Measurements from ENCODE around the gene SIPA1L3.
"Not testable (repeated sequence)": the region's sequence is repeated elsewhere in the genome, so short reads cannot be mapped to it uniquely, and the experiment has no call there.

SIPA1L3 gene

DNA sequence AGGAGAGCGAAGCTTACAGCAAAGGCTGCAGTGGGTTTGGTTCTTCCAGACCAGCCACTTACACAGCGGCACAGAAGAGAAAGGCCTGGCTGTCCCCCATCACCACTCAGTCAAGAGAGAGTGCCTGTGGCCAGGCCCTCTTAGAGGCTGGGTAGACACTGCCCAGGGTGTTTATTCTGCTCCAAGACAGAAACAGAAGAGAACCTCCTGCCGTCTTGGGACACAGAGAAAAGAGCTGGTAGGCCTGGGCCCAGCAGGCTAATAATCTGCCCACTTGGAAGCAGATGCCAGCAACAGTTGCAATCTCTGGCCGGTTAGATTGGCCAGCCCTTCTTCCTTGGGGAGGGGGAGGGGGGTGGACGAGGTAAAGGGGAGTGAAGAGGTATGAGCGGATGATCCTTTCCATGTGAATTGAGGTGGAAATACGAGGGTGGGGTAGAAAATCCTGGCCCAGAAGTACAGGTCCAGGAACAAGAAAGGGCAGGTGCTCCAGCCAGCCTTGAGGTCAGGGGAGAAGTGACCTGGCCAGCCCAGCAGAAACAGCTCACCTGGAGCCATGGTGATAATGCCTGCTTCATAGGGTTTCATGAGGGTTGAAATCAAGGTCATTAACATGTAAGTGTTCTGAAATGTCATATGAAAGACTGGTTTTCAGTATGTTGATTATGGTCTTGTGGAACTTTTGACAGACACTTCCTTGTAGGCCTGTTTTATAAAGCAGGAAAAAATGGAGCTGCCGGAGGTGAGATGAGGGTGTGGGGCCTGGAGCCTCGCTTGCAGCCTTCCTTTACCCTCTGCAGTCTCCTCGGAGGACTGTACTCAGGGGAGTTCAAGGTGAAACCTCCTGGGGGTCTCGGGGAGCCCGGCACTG lies 116.9 kb downstream of the SIPA1L3 start:
- no peak overlapping the region for H3K9ac ChIP-seq
- TF ChIP-seq, protein P1, sequence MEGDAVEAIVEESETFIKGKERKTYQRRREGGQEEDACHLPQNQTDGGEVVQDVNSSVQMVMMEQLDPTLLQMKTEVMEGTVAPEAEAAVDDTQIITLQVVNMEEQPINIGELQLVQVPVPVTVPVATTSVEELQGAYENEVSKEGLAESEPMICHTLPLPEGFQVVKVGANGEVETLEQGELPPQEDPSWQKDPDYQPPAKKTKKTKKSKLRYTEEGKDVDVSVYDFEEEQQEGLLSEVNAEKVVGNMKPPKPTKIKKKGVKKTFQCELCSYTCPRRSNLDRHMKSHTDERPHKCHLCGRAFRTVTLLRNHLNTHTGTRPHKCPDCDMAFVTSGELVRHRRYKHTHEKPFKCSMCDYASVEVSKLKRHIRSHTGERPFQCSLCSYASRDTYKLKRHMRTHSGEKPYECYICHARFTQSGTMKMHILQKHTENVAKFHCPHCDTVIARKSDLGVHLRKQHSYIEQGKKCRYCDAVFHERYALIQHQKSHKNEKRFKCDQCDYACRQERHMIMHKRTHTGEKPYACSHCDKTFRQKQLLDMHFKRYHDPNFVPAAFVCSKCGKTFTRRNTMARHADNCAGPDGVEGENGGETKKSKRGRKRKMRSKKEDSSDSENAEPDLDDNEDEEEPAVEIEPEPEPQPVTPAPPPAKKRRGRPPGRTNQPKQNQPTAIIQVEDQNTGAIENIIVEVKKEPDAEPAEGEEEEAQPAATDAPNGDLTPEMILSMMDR (conservative IDR thresholded peaks at IDR 0.05; ENCODE audit: low read depth, low read length): no peak
- H4K20me1 ChIP-seq (ENCODE audit: insufficient read depth): no peaks in the 10 kb centered on the region
- no peak overlapping the region for H3K4me3 ChIP-seq (IDR thresholded peaks at IDR 0.05; ENCODE audit: insufficient read depth, low read depth, low read length)
- no peaks in the 10 kb centered on the region for H3K36me3 ChIP-seq (ENCODE audit: insufficient read depth)
- H3K4me1 ChIP-seq (ENCODE audit: low read depth, poor library complexity, severe bottlenecking): no peaks in the 10 kb centered on the region
- no peaks in the 10 kb centered on the region for H3K79me2 ChIP-seq (ENCODE audit: insufficient read depth, low read depth)
- no peak overlapping the region for H2AFZ ChIP-seq (ENCODE audit: low read depth)
- no peaks in the 10 kb centered on the region for H3K27me3 ChIP-seq (ENCODE audit: insufficient read depth, low read depth)
- H3K27ac ChIP-seq: no peak overlapping the region
- no peak overlapping the region for H3K4me2 ChIP-seq

- Histone ChIP-seq H3K4me2 (no peak overlapping the region), H3K79me2 (ENCODE audit: insufficient read depth, low read depth) (no peaks in the 10 kb centered on the region), H3K4me1 (ENCODE audit: low read depth, poor library complexity, severe bottlenecking) (no peaks in the 10 kb centered on the region), H3K4me3 (IDR thresholded peaks at IDR 0.05; ENCODE audit: insufficient read depth, low read depth, low read length) (no peak overlapping the region), H3K9ac (no peak overlapping the region), H2AFZ (ENCODE audit: low read depth) (no peak overlapping the region), H3K36me3 (ENCODE audit: insufficient read depth) (no peaks in the 10 kb centered on the region), H3K27me3 (ENCODE audit: insufficient read depth, low read depth) (no peaks in the 10 kb centered on the region), H3K27ac (no peak overlapping the region), H4K20me1 (ENCODE audit: insufficient read depth) (no peaks in the 10 kb centered on the region)
- TF ChIP-seq, protein P1 (conservative IDR thresholded peaks at IDR 0.05; ENCODE audit: low read depth, low read length): no peak
These were observed 118.2 kb downstream of the SIPA1L3 start for GRCh38 chr19:38024992-38025908.

- TF ChIP-seq, protein P1 (conservative IDR thresholded peaks at IDR 0.05; ENCODE audit: low read depth, low read length): no peak
- Histone ChIP-seq H3K4me2 (no peak overlapping the region), H3K27ac (no peak overlapping the region), H3K9ac (no peak overlapping the region), H3K4me1 (ENCODE audit: low read depth, poor library complexity, severe bottlenecking) (no peaks in the 10 kb centered on the region), H3K27me3 (ENCODE audit: insufficient read depth, low read depth) (no peaks in the 10 kb centered on the region), H3K4me3 (IDR thresholded peaks at IDR 0.05; ENCODE audit: insufficient read depth, low read depth, low read length) (no peak overlapping the region), H3K36me3 (ENCODE audit: insufficient read depth) (no peaks in the 10 kb centered on the region), H4K20me1 (ENCODE audit: insufficient read depth) (no peaks in the 10 kb centered on the region), H2AFZ (ENCODE audit: low read depth) (no peak overlapping the region), H3K79me2 (ENCODE audit: insufficient read depth, low read depth) (no peaks in the 10 kb centered on the region)
These were observed 118.9 kb downstream of the SIPA1L3 start for GRCh38 chr19:38025909-38026307.

- Histone ChIP-seq H4K20me1 (ENCODE audit: insufficient read depth) (no peaks in the 10 kb centered on the region), H3K4me1 (ENCODE audit: low read depth, poor library complexity, severe bottlenecking) (no peaks in the 10 kb centered on the region), H2AFZ (ENCODE audit: low read depth) (no peak overlapping the region), H3K79me2 (ENCODE audit: insufficient read depth, low read depth) (no peaks in the 10 kb centered on the region), H3K4me2 (no peak overlapping the region), H3K4me3 (IDR thresholded peaks at IDR 0.05; ENCODE audit: insufficient read depth, low read depth, low read length) (no peak overlapping the region), H3K9ac (no peak overlapping the region), H3K27me3 (ENCODE audit: insufficient read depth, low read depth) (no peaks in the 10 kb centered on the region), H3K27ac (no peak overlapping the region), H3K36me3 (ENCODE audit: insufficient read depth) (no peaks in the 10 kb centered on the region)
- TF ChIP-seq, protein P1 (conservative IDR thresholded peaks at IDR 0.05; ENCODE audit: low read depth, low read length): no peak
These were observed 122.0 kb downstream of the SIPA1L3 start for GRCh38 chr19:38028913-38029510.

DNA sequence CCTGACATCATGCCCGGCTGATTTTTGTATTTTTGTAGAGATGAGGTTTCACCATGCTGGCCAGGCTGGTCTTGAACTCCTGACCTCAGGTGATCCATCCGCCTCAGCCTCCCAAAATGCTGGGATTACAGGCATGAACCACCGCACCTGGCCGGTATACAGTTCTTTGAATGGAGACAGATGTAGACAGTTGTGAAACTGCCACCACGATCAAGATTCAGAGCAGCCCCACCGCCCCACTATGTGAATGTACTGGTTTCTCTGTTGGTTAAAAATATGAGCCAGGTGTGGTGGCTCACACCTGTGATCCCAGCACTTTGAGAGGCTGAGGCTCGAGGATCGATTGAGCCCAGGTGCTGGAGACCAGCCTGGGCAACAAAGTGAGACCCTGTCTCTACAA lies 123.0 kb downstream of the SIPA1L3 start:
- H3K79me2 ChIP-seq (ENCODE audit: insufficient read depth, low read depth); H3K9ac ChIP-seq; H3K36me3 ChIP-seq (ENCODE audit: insufficient read depth); H3K4me1 ChIP-seq (ENCODE audit: low read depth, poor library complexity, severe bottlenecking); H3K27me3 ChIP-seq (ENCODE audit: insufficient read depth, low read depth); H3K4me3 ChIP-seq (IDR thresholded peaks at IDR 0.05; ENCODE audit: insufficient read depth, low read depth, low read length); H3K27ac ChIP-seq; H2AFZ ChIP-seq (ENCODE audit: low read depth); H4K20me1 ChIP-seq (ENCODE audit: insufficient read depth); H3K4me2 ChIP-seq: not testable (repeated sequence)

All from KMS-11 (cell line).